Measurements from ENCODE around the gene SCYL3.

DNA sequence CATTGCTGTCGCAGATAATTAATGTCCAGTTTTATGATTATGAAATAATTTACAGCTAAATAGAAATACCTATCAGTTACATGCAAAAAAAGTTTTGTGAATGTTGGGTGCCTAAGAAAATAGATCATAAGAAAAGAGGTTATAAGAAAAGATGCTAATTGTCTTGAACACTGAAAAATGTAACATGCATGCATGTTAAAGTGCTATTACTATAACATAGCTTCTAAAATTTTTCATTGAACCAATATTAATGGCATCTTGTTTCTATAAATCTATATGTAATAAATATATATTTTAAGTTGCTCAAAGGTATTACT, 35.5 kb upstream of the SCYL3 start:
- TF ChIP-seq, protein P1, sequence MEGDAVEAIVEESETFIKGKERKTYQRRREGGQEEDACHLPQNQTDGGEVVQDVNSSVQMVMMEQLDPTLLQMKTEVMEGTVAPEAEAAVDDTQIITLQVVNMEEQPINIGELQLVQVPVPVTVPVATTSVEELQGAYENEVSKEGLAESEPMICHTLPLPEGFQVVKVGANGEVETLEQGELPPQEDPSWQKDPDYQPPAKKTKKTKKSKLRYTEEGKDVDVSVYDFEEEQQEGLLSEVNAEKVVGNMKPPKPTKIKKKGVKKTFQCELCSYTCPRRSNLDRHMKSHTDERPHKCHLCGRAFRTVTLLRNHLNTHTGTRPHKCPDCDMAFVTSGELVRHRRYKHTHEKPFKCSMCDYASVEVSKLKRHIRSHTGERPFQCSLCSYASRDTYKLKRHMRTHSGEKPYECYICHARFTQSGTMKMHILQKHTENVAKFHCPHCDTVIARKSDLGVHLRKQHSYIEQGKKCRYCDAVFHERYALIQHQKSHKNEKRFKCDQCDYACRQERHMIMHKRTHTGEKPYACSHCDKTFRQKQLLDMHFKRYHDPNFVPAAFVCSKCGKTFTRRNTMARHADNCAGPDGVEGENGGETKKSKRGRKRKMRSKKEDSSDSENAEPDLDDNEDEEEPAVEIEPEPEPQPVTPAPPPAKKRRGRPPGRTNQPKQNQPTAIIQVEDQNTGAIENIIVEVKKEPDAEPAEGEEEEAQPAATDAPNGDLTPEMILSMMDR (IDR thresholded peaks at IDR 0.05; ENCODE audit: insufficient read depth, low read length, poor library complexity, severe bottlenecking), result no peak
- TF ChIP-seq EZH2phosphoT487 (conservative IDR thresholded peaks at IDR 0.05; ENCODE audit: low read length), result no peak
